Tongue (tissue), 2 donors: ENCODE measurements around the gene USP43. TPM values are rescaled to one million over a fixed set of nuclear protein-coding genes. Genes with fewer than 3 reads are reported as not detected.
"Not testable (repeated sequence)": the region's sequence is repeated elsewhere in the genome, so short reads cannot be mapped to it uniquely, and the experiment has no call there.

Experiments
- DNase-seq: peaks from one replicate; pipeline ENCODE4 v3.0.0-alpha.2; 2015
- total RNA-seq: library from RNA; depleted of rRNA; stranded (reverse); fragments of >200 nt; gene quantifications from one replicate; pipeline ENCODE4 v1.2.3, GENCODE V29; 2014

The USP43 gene
- total RNA-seq, result 1.0 TPM

- DNase-seq, result peak; percentile 36
These were observed at the start of gene USP43 for GRCh38 chr17:9644910-9645751. Gene USP43 (plus strand): TSS chr17:9645517. CDS start chr17:9645633, 116 bp downstream.

- not testable (repeated sequence) for DNase-seq
These were observed 47.7 kb upstream of the USP43 start for GRCh38 chr17:9597638-9598037.

- no peak for DNase-seq
These were observed 46.7 kb upstream of the USP43 start for GRCh38 chr17:9598661-9599060.

- DNase-seq, result not testable (repeated sequence)
These were observed 40.7 kb upstream of the USP43 start for GRCh38 chr17:9604583-9604982.

- DNase-seq, result no peak
These were observed 38.9 kb upstream of the USP43 start for GRCh38 chr17:9606453-9606852.

GRCh38 chr17:9607058-9607457, 38.3 kb upstream of the USP43 start:
- DNase-seq, result not testable (repeated sequence)

GRCh38 chr17:9611557-9611956, 33.8 kb upstream of the USP43 start:
- no peak for DNase-seq

- no peak for DNase-seq
These were observed 33.3 kb upstream of the USP43 start for GRCh38 chr17:9612006-9612405.

- DNase-seq, result no peak
These were observed 29.8 kb upstream of the USP43 start for GRCh38 chr17:9615486-9615885.

GRCh38 chr17:9622961-9623360, 22.4 kb upstream of the USP43 start:
- no peak for DNase-seq

- DNase-seq, result no peak
These were observed 16.8 kb upstream of the USP43 start for GRCh38 chr17:9628509-9628908.

GRCh38 chr17:9632741-9633140, 12.6 kb upstream of the USP43 start:
- DNase-seq, result no peak

GRCh38 chr17:9635340-9635739, 10.0 kb upstream of the USP43 start:
- no peak for DNase-seq

GRCh38 chr17:9636501-9636900, 8.8 kb upstream of the USP43 start:
- DNase-seq, result no peak

- not testable (repeated sequence) for DNase-seq
These were observed 4.9 kb upstream of the USP43 start for GRCh38 chr17:9640388-9640787.

- DNase-seq, result no peak
These were observed 1.7 kb upstream of the USP43 start for GRCh38 chr17:9643611-9644010.

- DNase-seq, result peak; percentile 63
These were observed 681 bp downstream of the USP43 start for GRCh38 chr17:9645851-9646545.

GRCh38 chr17:9646546-9646885, 1.2 kb downstream of the USP43 start:
- DNase-seq, result no peak

- no peak for DNase-seq
These were observed 1.7 kb downstream of the USP43 start for GRCh38 chr17:9647014-9647413.

GRCh38 chr17:9648521-9649110, 3.3 kb downstream of the USP43 start:
- DNase-seq, result no peak

GRCh38 chr17:9658593-9659211, 13.4 kb downstream of the USP43 start:
- peak; percentile 81 for DNase-seq

- no peak for DNase-seq
These were observed 15.7 kb downstream of the USP43 start for GRCh38 chr17:9661027-9661426.

- DNase-seq, result not testable (repeated sequence)
These were observed 18.2 kb downstream of the USP43 start for GRCh38 chr17:9663511-9663910.
